ENCODE results near the gene FBXO44. TPM values are rescaled to one million over a fixed set of nuclear protein-coding genes. Genes with fewer than 3 reads are reported as not detected.
"Not testable (repeated sequence)": the region's sequence is repeated elsewhere in the genome, so short reads cannot be mapped to it uniquely, and the experiment has no call there.

FBXO44 gene
- total and polyA plus RNA-seq, 2 experiments from 2014 or later = 22.0 to 30.8 TPM

DNA sequence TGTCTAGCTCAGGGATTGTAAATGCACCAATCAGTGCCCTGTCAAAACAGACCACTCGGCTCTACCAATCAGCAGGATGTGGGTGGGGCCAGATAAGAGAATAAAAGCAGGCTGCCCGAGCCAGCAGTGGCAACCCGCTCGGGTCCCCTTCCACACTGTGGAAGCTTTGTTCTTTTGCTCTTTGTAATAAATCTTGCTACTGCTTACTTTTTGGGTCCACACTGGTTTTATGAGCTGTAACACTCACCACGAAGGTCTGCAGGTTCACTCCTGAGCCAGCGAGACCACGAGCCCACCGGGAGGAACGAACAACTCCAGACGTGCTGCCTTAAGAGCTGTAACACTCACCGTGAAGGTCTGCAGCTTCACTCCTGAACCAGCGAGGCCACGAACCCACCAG is 45.3 kb upstream of the FBXO44 start:
- H3K9me2 ChIP-seq (ENCODE audit: insufficient read depth); H3K27me3 ChIP-seq (ENCODE audit: insufficient read depth); H3K4me2 ChIP-seq; H3K27ac ChIP-seq (ENCODE audit: low read depth); H3K27ac Mint-ChIP-seq; H3K27me3 Mint-ChIP-seq (ENCODE audit: insufficient read depth, low read depth, poor library complexity); H3F3A ChIP-seq (replicated peaks; ENCODE audit: low read depth); H3K36me3 ChIP-seq (ENCODE audit: insufficient read depth); H4K20me1 ChIP-seq (replicated peaks; ENCODE audit: insufficient read depth); H3K4me3 Mint-ChIP-seq; H3K4me1 Mint-ChIP-seq; H3K79me2 ChIP-seq (replicated peaks; ENCODE audit: insufficient read depth); H3K36me3 Mint-ChIP-seq (ENCODE audit: low read depth); DNase-seq (ENCODE audit: low spot score); H3K4me3 ChIP-seq; H3K4me1 ChIP-seq (ENCODE audit: insufficient read depth); H2AFZ ChIP-seq; ATAC-seq: not testable (repeated sequence)
- H3K9me3 Mint-ChIP-seq = peaks cover 10% of the 10 kb centered on the region

DNA sequence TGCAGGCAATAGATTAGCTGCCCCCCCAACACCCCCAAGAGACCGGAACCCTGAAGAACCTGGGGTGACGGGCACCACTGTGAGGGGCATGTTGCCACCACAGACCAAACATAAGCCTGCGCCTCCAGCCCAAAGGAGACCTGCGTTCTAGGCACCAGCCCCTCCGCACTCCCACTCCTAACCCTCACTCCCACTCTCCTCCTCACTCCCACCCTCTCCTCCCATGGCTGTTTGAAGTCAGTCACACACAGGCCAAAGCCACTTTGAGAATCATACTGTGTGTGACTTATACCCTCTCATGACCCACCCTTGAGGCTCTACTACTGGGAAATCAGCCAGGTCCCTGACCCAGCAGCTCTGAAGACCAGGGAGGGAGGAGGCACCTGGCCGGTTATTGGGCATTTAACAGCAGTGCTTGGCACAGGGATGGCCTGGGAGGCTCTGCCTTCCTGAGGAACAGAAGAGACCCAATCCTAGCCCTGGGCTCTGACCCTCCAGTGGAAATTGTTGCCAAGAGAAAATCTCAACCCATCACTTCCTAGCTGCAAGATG is 44.0 kb upstream of the FBXO44 start:
- no peak overlapping the region for H3K4me3 Mint-ChIP-seq
- no peak overlapping the region for H3K27ac Mint-ChIP-seq
- no peak for TF ChIP-seq ZNF331 (CRISPR knock-in tag; IDR thresholded peaks at IDR 0.05; ENCODE audit: low read depth)
- TF ChIP-seq CREB1 (CRISPR knock-in tag; IDR thresholded peaks at IDR 0.05; ENCODE audit: low read depth) = no peak
- TF ChIP-seq STAT1 (IDR thresholded peaks at IDR 0.05; ENCODE audit: unreplicated experiment) = no peak
- TF ChIP-seq ZNF114 (CRISPR knock-in tag; IDR thresholded peaks at IDR 0.05) = no peak
- TF ChIP-seq, protein P1, sequence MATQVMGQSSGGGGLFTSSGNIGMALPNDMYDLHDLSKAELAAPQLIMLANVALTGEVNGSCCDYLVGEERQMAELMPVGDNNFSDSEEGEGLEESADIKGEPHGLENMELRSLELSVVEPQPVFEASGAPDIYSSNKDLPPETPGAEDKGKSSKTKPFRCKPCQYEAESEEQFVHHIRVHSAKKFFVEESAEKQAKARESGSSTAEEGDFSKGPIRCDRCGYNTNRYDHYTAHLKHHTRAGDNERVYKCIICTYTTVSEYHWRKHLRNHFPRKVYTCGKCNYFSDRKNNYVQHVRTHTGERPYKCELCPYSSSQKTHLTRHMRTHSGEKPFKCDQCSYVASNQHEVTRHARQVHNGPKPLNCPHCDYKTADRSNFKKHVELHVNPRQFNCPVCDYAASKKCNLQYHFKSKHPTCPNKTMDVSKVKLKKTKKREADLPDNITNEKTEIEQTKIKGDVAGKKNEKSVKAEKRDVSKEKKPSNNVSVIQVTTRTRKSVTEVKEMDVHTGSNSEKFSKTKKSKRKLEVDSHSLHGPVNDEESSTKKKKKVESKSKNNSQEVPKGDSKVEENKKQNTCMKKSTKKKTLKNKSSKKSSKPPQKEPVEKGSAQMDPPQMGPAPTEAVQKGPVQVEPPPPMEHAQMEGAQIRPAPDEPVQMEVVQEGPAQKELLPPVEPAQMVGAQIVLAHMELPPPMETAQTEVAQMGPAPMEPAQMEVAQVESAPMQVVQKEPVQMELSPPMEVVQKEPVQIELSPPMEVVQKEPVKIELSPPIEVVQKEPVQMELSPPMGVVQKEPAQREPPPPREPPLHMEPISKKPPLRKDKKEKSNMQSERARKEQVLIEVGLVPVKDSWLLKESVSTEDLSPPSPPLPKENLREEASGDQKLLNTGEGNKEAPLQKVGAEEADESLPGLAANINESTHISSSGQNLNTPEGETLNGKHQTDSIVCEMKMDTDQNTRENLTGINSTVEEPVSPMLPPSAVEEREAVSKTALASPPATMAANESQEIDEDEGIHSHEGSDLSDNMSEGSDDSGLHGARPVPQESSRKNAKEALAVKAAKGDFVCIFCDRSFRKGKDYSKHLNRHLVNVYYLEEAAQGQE (IDR thresholded peaks at IDR 0.05; ENCODE audit: unreplicated experiment) = no peak
- no peak for TF ChIP-seq JUNB (IDR thresholded peaks at IDR 0.05; ENCODE audit: unreplicated experiment)
- no peak for TF ChIP-seq EZH2 (IDR thresholded peaks at IDR 0.05; ENCODE audit: low read depth, unreplicated experiment)
- TF ChIP-seq, protein P2, sequence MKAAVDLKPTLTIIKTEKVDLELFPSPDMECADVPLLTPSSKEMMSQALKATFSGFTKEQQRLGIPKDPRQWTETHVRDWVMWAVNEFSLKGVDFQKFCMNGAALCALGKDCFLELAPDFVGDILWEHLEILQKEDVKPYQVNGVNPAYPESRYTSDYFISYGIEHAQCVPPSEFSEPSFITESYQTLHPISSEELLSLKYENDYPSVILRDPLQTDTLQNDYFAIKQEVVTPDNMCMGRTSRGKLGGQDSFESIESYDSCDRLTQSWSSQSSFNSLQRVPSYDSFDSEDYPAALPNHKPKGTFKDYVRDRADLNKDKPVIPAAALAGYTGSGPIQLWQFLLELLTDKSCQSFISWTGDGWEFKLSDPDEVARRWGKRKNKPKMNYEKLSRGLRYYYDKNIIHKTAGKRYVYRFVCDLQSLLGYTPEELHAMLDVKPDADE (IDR thresholded peaks at IDR 0.05) = no peak
- TF ChIP-seq EZH2phosphoT487 (IDR thresholded peaks at IDR 0.05; ENCODE audit: unreplicated experiment) = no peak
- TF ChIP-seq POLR2AphosphoS5 (IDR thresholded peaks at IDR 0.05; ENCODE audit: low read depth) = no peak
- no peak for TF ChIP-seq NANOG (IDR thresholded peaks at IDR 0.05; ENCODE audit: borderline replicate concordance)
- TF ChIP-seq, protein P3, sequence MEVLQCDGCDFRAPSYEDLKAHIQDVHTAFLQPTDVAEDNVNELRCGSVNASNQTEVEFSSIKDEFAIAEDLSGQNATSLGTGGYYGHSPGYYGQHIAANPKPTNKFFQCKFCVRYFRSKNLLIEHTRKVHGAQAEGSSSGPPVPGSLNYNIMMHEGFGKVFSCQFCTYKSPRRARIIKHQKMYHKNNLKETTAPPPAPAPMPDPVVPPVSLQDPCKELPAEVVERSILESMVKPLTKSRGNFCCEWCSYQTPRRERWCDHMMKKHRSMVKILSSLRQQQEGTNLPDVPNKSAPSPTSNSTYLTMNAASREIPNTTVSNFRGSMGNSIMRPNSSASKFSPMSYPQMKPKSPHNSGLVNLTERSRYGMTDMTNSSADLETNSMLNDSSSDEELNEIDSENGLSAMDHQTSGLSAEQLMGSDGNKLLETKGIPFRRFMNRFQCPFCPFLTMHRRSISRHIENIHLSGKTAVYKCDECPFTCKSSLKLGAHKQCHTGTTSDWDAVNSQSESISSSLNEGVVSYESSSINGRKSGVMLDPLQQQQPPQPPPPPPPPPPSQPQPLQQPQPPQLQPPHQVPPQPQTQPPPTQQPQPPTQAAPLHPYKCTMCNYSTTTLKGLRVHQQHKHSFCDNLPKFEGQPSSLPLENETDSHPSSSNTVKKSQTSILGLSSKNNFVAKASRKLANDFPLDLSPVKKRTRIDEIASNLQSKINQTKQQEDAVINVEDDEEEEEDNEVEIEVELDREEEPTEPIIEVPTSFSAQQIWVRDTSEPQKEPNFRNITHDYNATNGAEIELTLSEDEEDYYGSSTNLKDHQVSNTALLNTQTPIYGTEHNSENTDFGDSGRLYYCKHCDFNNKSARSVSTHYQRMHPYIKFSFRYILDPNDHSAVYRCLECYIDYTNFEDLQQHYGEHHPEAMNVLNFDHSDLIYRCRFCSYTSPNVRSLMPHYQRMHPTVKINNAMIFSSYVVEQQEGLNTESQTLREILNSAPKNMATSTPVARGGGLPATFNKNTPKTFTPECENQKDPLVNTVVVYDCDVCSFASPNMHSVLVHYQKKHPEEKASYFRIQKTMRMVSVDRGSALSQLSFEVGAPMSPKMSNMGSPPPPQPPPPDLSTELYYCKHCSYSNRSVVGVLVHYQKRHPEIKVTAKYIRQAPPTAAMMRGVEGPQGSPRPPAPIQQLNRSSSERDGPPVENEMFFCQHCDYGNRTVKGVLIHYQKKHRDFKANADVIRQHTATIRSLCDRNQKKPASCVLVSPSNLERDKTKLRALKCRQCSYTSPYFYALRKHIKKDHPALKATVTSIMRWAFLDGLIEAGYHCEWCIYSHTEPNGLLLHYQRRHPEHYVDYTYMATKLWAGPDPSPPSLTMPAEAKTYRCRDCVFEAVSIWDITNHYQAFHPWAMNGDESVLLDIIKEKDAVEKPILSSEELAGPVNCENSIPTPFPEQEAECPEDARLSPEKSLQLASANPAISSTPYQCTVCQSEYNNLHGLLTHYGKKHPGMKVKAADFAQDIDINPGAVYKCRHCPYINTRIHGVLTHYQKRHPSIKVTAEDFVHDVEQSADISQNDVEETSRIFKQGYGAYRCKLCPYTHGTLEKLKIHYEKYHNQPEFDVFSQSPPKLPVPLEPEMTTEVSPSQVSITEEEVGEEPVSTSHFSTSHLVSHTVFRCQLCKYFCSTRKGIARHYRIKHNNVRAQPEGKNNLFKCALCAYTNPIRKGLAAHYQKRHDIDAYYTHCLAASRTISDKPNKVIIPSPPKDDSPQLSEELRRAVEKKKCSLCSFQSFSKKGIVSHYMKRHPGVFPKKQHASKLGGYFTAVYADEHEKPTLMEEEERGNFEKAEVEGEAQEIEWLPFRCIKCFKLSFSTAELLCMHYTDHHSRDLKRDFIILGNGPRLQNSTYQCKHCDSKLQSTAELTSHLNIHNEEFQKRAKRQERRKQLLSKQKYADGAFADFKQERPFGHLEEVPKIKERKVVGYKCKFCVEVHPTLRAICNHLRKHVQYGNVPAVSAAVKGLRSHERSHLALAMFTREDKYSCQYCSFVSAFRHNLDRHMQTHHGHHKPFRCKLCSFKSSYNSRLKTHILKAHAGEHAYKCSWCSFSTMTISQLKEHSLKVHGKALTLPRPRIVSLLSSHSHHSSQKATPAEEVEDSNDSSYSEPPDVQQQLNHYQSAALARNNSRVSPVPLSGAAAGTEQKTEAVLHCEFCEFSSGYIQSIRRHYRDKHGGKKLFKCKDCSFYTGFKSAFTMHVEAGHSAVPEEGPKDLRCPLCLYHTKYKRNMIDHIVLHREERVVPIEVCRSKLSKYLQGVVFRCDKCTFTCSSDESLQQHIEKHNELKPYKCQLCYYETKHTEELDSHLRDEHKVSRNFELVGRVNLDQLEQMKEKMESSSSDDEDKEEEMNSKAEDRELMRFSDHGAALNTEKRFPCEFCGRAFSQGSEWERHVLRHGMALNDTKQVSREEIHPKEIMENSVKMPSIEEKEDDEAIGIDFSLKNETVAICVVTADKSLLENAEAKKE (CRISPR knock-in tag; IDR thresholded peaks at IDR 0.05) = no peak

More for the DNA sequence above, 44.0 kb upstream of the FBXO44 start:
- DNase-seq (ENCODE audit: low spot score) = no peak
- H3K36me3 ChIP-seq (ENCODE audit: insufficient read depth) = no peaks in the 10 kb centered on the region
- no peaks in the 10 kb centered on the region for H3K79me2 ChIP-seq (replicated peaks; ENCODE audit: insufficient read depth)
- no peaks in the 10 kb centered on the region for H3K4me1 ChIP-seq (ENCODE audit: insufficient read depth)
- H3F3A ChIP-seq (replicated peaks; ENCODE audit: low read depth) = no peaks in the 10 kb centered on the region
- Mint-ChIP-seq H3K4me1 (0 out of 3 replicates have a peak, but pooled peaks cover 3% of the 10 kb centered on the region), H3K27me3 (ENCODE audit: insufficient read depth, low read depth, poor library complexity) (peaks cover 4% of the 10 kb centered on the region), H3K36me3 (ENCODE audit: low read depth) (peaks cover 3% of the 10 kb centered on the region; the same call in 1 of the 3 replicates), H3K9me3 (peaks cover 10% of the 10 kb centered on the region)
- no peaks in the 10 kb centered on the region for H4K20me1 ChIP-seq (replicated peaks; ENCODE audit: insufficient read depth)
- ATAC-seq = no peak
- H3K27me3 ChIP-seq (ENCODE audit: insufficient read depth) = no peaks in the 10 kb centered on the region
- H2AFZ ChIP-seq = no peak overlapping the region
- no peaks in the 10 kb centered on the region for H3K9me2 ChIP-seq (ENCODE audit: insufficient read depth)
- H3K4me3 ChIP-seq = no peak overlapping the region
- H3K4me2 ChIP-seq = no peak overlapping the region
- no peak overlapping the region for H3K27ac ChIP-seq (ENCODE audit: low read depth)

Measured in GM23338 (cell line).